CD14-positive monocyte (primary cell): ENCODE data around the gene C12orf57. TPM values are rescaled to one million over a fixed set of nuclear protein-coding genes. Genes with fewer than 3 reads are reported as not detected.
A peak's percentile ranks its signal among the peaks of the same experiment; 100 is the strongest.

Experiments
- DNase-seq, 3 donors: peaks; one replicate each; pipeline ENCODE4 v3.0.0-alpha.2; 2011 to 2022
- H2AFZ ChIP-seq: 2 replicates; pipeline ENCODE4 v1.6.0; 2012; ENCODE audit warnings: mild to moderate bottlenecking, low read depth, low read length, inconsistent platforms; ENCODE audit not compliant: insufficient read depth, poor library complexity, severe bottlenecking
- H3K27ac ChIP-seq, 2 donors: 1 replicate in 1 of 2; 2 replicates in 1 of 2; pipeline ENCODE4 v1.5.1; 2012 to 2013; ENCODE audit warnings: low read length in 2 of 2, control low read depth in 1 of 2, inconsistent platforms in 1 of 2, low read depth in 1 of 2, mild to moderate bottlenecking in 1 of 2
- H3K27me3 ChIP-seq, 2 donors: one replicate each; pipeline versions ENCODE4 v1.6.0 to v1.6.1; 2011 to 2013; ENCODE audit warnings: low read length in 2 of 2; ENCODE audit not compliant: control insufficient read depth in 2 of 2, insufficient read depth in 2 of 2
- H3K36me3 ChIP-seq, 2 donors: replicated peaks in 1 of 2; 1 replicate in 1 of 2; 2 replicates in 1 of 2; pipeline versions ENCODE4 v1.5.1 to v1.6.1; 2012 to 2013; ENCODE audit warnings: low read length in 2 of 2, control low read depth in 1 of 2, inconsistent platforms in 1 of 2, mild to moderate bottlenecking in 1 of 2; ENCODE audit not compliant: insufficient read depth in 2 of 2, control insufficient read depth in 1 of 2
- H3K4me1 ChIP-seq, 2 donors: 1 replicate in 1 of 2; 2 replicates in 1 of 2; pipeline versions ENCODE4 v1.5.1 to v1.6.1; 2012 to 2013; ENCODE audit warnings: low read length in 2 of 2, control low read depth in 1 of 2, inconsistent platforms in 1 of 2, mild to moderate bottlenecking in 1 of 2, moderate library complexity in 1 of 2; ENCODE audit not compliant: insufficient read depth in 2 of 2, control insufficient read depth in 1 of 2
- H3K4me2 ChIP-seq: replicated peaks from 2 replicates; pipeline ENCODE3; 2012; ENCODE audit warnings: low read length, moderate library complexity, mild to moderate bottlenecking; ENCODE audit not compliant: poor library complexity, severe bottlenecking; ENCODE audit errors: extremely low read depth
- H3K4me3 ChIP-seq, 3 experiments: fragments of 200-600 bp in 1 of 3; sonication (generic) in 1 of 3; replicated peaks in 1 of 3; 1 replicate in 2 of 3; 2 replicates in 1 of 3; pipeline ENCODE4 v1.5.1; 2011 to 2013; ENCODE audit warnings: low read length in 3 of 3, mild to moderate bottlenecking in 3 of 3, control low read depth in 2 of 3, low read depth in 2 of 3, inconsistent platforms in 1 of 3, moderate library complexity in 1 of 3
- H3K79me2 ChIP-seq: 2 replicates; pipeline ENCODE4 v1.6.0; 2012; ENCODE audit warnings: mild to moderate bottlenecking, control low read depth, inconsistent platforms, low read length, moderate library complexity; ENCODE audit not compliant: insufficient read depth
- H3K9ac ChIP-seq: 2 replicates; pipeline ENCODE4 v1.6.0; 2017; ENCODE audit warnings: low read length, mild to moderate bottlenecking; ENCODE audit not compliant: insufficient read depth, poor library complexity, severe bottlenecking
- H3K9me3 ChIP-seq, 2 donors: replicated peaks in 1 of 2; 1 replicate in 1 of 2; 2 replicates in 1 of 2; pipeline versions ENCODE4 v1.5.1 to v1.6.1; 2012 to 2013; ENCODE audit warnings: low read length in 2 of 2, control low read depth in 1 of 2; ENCODE audit not compliant: control insufficient read depth in 1 of 2, insufficient read depth in 1 of 2
- H4K20me1 ChIP-seq: 2 replicates; pipeline ENCODE4 v1.6.0; 2012; ENCODE audit warnings: mild to moderate bottlenecking, low read length, control low read depth, moderate library complexity; ENCODE audit not compliant: insufficient read depth
- H3K27ac Mint-ChIP-seq, 7 donors: one replicate each; pipeline ENCODE4 v1.8.0; 2020; ENCODE audit warnings: mild to moderate bottlenecking in 7 of 7, mixed read lengths in 7 of 7, moderate library complexity in 6 of 7, inconsistent platforms in 2 of 7
- H3K27me3 Mint-ChIP-seq, 3 donors: one replicate each; pipeline ENCODE4 v1.8.0; 2021 to 2022; ENCODE audit warnings: low read depth in 3 of 3, mild to moderate bottlenecking in 3 of 3, mixed read lengths in 3 of 3, moderate library complexity in 3 of 3, inconsistent platforms in 1 of 3
- H3K36me3 Mint-ChIP-seq, 2 donors: one replicate each; pipeline ENCODE4 v1.8.0; 2020; ENCODE audit warnings: mixed read lengths in 2 of 2, inconsistent platforms in 1 of 2, mild to moderate bottlenecking in 1 of 2
- H3K4me1 Mint-ChIP-seq: one replicate; pipeline ENCODE4 v1.8.0; 2020; ENCODE audit warnings: mild to moderate bottlenecking, mixed read lengths
- H3K4me3 Mint-ChIP-seq, 2 donors: one replicate each; pipeline ENCODE4 v1.8.0; 2020; ENCODE audit warnings: mild to moderate bottlenecking in 2 of 2, mixed read lengths in 2 of 2, moderate library complexity in 1 of 2
- H3K9me3 Mint-ChIP-seq, 7 donors: one replicate each; pipeline ENCODE4 v1.8.0; 2020 to 2022; ENCODE audit warnings: mixed read lengths in 7 of 7, mild to moderate bottlenecking in 6 of 7, moderate library complexity in 6 of 7, inconsistent platforms in 2 of 7
- WGBS: methylation state at CpG from one replicate; pipeline ENCODE4 v1.1.5; 2013; ENCODE audit warnings: missing lambda C conversion rate; ENCODE audit not compliant: insufficient coverage; 5-methylcytosine and 5-hydroxymethylcytosine counted together
- intact Hi-C, 2 donors: fragments of 100-400 bp; cut with micrococcal nuclease; formaldehyde crosslinking; loops; one replicate each; pipeline versions ENCODE4 v1.15.0 to v1.15.1; 2023
- polyA plus RNA-seq, 3 donors: library from polyadenylated mRNA; depleted of rRNA in 1 of 3; unstranded in 2 of 3; stranded (reverse) in 1 of 3; fragments of 300-500 nt in 2 of 3; fragments of >200 nt in 1 of 3; fragmentation: Illumina TruSeq in 2 of 3; gene quantifications; 1 replicate in 2 of 3; 2 replicates in 1 of 3; pipeline ENCODE4 v1.2.3, GENCODE V29; 2012 to 2021
- TF ChIP-seq, protein P1 (sequence below): fragments of 200-600 bp; IDR thresholded peaks from one replicate; pipeline ENCODE4 v1.8.0; 2022; ENCODE audit warnings: antibody characterized with exemption, mild to moderate bottlenecking

C12orf57 gene
- polyA plus RNA-seq, 3 donors: 19.1 to 59.2 (median 24.2) TPM

DNA sequence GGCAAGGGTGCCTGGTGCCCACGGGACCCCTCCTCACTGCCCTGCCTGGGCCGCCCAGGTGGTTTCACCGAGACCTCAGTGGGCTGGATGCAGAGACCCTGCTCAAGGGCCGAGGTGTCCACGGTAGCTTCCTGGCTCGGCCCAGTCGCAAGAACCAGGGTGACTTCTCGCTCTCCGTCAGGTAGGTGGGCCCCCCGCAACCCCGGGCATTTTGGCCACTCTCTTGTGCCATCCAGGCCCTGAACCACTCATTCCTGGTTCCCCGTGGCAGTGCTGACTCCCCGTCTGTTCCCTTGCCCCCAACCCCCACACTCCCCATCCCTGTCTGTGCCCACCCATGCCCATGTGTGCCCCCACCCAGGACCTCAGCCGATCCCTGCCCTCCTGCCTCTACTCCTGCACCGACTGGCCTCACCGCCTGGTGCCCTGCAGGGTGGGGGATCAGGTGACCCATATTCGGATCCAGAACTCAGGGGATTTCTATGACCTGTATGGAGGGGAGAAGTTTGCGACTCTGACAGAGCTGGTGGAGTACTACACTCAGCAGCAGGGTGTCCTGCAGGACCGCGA, 7.8 kb downstream of the C12orf57 start:
- Mint-ChIP-seq H3K9me3 (peaks cover 0 to 2% (median 0%) of the 10 kb centered on the region in 7 donors), H3K27me3 (peaks cover 0 to 3% (median 0%) of the 10 kb centered on the region in 3 donors), H3K27ac (peak overlapping the region; percentile 87 to 98 (median 96)), H3K36me3 (peaks cover 39 to 48% of the 10 kb centered on the region in 2 donors), H3K4me1 (peaks cover 71% of the 10 kb centered on the region), H3K4me3 (peak overlapping the region; percentile 97 to 99)
- Histone ChIP-seq H3K9ac (peak overlapping the region; percentile 93), H3K36me3 (peaks cover 35 to 39% of the 10 kb centered on the region in 2 donors), H3K27me3 (no peaks in the 10 kb centered on the region), H3K4me1 (peaks cover 74 to 82% of the 10 kb centered on the region in 2 donors), H2AFZ (no peak overlapping the region), H3K27ac (peak overlapping the region; percentile 87 to 95), H4K20me1 (peaks cover 54% of the 10 kb centered on the region), H3K9me3 (no peaks in the 10 kb centered on the region), H3K4me3 (peak overlapping the region; percentile 61 to 99 (median 98)), H3K4me2 (peak overlapping the region; percentile 92), H3K79me2 (peaks cover 76% of the 10 kb centered on the region)
- no peak for DNase-seq
- WGBS: 0% methylated on average over 16 of the region's 20 CpGs
- TF ChIP-seq, protein P1, sequence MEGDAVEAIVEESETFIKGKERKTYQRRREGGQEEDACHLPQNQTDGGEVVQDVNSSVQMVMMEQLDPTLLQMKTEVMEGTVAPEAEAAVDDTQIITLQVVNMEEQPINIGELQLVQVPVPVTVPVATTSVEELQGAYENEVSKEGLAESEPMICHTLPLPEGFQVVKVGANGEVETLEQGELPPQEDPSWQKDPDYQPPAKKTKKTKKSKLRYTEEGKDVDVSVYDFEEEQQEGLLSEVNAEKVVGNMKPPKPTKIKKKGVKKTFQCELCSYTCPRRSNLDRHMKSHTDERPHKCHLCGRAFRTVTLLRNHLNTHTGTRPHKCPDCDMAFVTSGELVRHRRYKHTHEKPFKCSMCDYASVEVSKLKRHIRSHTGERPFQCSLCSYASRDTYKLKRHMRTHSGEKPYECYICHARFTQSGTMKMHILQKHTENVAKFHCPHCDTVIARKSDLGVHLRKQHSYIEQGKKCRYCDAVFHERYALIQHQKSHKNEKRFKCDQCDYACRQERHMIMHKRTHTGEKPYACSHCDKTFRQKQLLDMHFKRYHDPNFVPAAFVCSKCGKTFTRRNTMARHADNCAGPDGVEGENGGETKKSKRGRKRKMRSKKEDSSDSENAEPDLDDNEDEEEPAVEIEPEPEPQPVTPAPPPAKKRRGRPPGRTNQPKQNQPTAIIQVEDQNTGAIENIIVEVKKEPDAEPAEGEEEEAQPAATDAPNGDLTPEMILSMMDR: no peak
- intact Hi-C loops: loop anchor here in 1 of 2 donors (5.0 to 10.0 kb wide), 2 partner anchors 66 to 417 kb away; partner anchors contain the start of genes GAPDH and LPCAT3

- TF ChIP-seq, protein P1: no peak
- Mint-ChIP-seq H3K36me3 (peaks cover 45 to 54% of the 10 kb centered on the region in 2 donors), H3K9me3 (peaks cover 0 to 2% (median 0%) of the 10 kb centered on the region in 7 donors), H3K27ac (peak overlapping the region; percentile 93 to 98 (median 96)), H3K4me3 (peak overlapping the region; percentile 97 to 99), H3K27me3 (peaks cover 0 to 3% (median 0%) of the 10 kb centered on the region in 3 donors), H3K4me1 (peaks cover 72% of the 10 kb centered on the region)
- DNase-seq: no peak
- Histone ChIP-seq H3K4me3 (peak overlapping the region; percentile 61 to 99 (median 98)), H3K9me3 (no peaks in the 10 kb centered on the region), H3K4me1 (peaks cover 75 to 84% of the 10 kb centered on the region in 2 donors), H3K27me3 (no peaks in the 10 kb centered on the region), H4K20me1 (peaks cover 60% of the 10 kb centered on the region), H3K36me3 (peaks cover 42 to 46% of the 10 kb centered on the region in 2 donors), H3K9ac (peak overlapping the region; percentile 93), H2AFZ (no peak overlapping the region), H3K27ac (peak overlapping the region; percentile 87 to 95), H3K79me2 (peaks cover 80% of the 10 kb centered on the region), H3K4me2 (peak overlapping the region; percentile 92)
- intact Hi-C loops: loop anchor here in 1 of 2 donors (5.0 to 10.0 kb wide), 2 partner anchors 65 to 417 kb away; partner anchors contain the start of genes GAPDH and LPCAT3
- WGBS: 2% methylated on average over 18 of the region's 22 CpGs
These were observed 8.5 kb downstream of the C12orf57 start for GRCh38 chr12:6952121-6952862.
